Activated naive CD8-positive, alpha-beta T cell treated with anti-CD3 and anti-CD28 coated beads, Interleukin-2, amount 50 U/mL, for 16 hours (primary cell): ENCODE measurements around the gene MARK2.

Experiments used
- DNase-seq: peaks from one replicate; pipeline ENCODE4 v3.0.0-alpha.2; 2020; ENCODE audit warnings: low read depth, low spot score

MARK2 gene

DNA sequence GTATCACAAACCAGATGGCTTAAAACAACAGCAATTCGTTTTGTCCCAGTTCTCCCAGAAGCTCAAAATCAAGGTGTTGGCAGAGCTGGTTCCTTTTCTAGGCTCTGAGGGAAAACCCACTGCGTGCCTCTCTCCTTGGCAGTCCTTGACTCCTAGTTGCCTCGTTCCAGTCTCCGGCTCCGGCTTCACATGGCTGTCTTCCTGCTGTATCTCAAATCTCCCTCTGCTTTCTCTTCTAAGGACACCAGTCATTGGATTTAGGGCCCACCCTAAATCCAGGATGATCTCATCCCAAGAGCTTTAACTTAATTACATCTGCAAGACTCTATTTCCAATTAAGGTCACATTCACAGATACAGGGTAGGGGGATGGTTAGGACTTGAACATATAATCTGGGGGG lies 90.7 kb downstream of the MARK2 start:
- no peak for DNase-seq

GRCh38 chr11:63931045-63931444 lies 92.1 kb downstream of the MARK2 start:
- no peak for DNase-seq

DNA sequence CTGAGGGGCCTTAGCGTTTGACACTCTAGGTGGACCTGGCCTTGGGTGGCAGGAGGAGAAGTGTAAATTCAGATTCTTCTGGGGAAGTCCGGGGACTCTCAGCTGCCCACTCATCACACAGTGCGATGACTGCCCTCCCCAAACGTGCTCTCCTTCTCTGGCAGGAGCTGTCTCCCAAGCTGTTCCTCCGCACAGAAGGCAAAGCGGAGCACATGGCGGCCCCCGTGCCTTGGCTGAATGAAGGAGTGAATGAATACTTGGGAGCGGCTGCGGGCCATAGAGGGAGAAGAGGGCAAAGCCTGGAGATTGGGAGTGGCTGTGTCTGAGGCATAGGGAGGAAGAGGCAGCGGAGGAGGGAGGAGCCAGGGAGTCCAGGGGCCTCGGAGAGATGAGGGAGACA lies 93.0 kb downstream of the MARK2 start:
- no peak for DNase-seq

GRCh38 chr11:63933459-63933858 lies 94.5 kb downstream of the MARK2 start:
- no peak for DNase-seq

DNA sequence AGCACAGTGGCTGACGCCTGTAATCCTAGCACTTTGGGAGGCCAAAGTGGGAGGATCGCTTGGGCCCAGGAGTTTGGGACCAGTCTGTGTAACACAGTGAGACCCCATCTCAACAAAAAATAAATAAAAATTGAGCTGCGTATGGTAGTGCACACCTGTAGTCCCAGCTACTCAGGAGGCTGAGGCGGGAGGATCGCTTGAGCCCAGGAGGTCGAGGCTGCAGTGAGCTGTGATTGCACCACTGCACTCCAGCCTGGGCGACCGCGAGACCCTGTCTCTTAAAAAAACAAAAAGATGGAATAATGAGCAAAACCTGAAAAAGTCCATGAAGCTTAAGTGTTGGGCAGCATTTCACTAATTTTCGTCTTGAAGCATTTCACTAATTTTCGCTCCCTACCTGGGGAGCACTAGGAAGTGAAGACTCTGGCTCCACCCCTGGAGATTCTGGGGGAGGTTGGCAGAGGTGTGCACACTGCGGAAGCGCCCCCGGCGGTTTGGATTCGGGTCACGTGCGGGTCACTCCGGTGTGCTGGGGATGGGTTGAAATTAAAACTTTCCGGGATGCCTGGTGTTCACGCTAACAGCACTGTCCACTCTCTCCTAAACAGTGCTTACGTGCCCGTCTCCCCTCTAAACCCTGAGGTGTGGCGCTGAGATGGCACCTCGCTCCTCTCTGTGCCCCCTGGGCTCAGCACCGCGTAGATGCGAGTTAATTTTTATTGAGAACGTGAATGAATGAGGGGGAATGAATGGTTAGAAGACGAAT lies 99.0 kb downstream of the MARK2 start:
- DNase-seq, result no peak

GRCh38 chr11:63938479-63939396 lies 99.8 kb downstream of the MARK2 start, which contains the start of gene NAA40:
Gene NAA40 (plus strand): TSS chr11:63939002. CDS start chr11:63939097, 95 bp downstream.
- DNase-seq, result peak; percentile 81

DNA sequence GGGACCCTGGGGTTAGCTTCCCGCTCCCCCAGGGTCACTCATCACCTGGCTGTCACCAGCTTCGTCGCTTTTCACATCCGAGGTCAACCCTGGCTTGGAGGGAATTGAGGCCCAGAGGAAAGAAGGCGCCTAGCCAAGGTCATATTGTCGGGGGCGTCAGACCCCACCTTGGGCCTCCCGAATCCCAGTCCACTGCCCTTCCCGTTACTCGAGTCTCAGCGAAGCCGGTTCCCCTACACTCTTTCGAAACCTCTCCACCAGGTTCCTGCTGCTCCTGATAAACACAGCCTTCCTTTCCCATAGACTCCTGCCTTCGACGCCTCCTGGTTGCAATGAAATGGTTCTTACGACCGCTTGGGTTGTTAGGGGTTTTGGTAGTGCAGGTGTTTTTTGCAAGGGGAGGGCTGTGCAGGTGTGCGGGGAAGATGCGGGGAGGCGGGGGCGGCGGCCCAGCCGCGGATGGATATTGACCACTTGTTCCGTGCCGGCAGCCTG lies 100.5 kb downstream of the MARK2 start:
- no peak for DNase-seq

GRCh38 chr11:63940786-63941185 lies 101.9 kb downstream of the MARK2 start:
- no peak for DNase-seq

GRCh38 chr11:63941901-63942300 lies 103.0 kb downstream of the MARK2 start:
- DNase-seq, result no peak

DNA sequence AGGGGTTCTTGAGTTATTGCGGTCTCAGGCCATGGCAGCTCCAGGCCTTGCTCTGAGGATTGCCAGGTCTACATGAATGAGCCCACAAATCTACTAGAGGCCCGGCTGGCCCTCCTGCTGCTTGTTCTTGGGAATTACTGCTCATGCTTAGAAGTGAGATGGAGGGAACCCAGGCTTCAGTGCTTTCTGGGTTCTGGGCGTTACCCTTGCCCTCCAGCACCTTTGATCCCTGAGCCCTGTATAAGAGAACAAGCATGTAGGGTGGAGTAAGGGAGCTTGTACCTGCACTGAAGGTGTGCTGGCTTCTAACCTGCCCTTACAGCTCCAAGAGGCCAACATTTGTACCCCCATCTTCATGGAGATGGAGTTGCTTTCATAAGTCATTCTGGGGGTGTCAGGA lies 103.9 kb downstream of the MARK2 start:
- no peak for DNase-seq

- no peak for DNase-seq
Measured at GRCh38 chr11:63944987-63945386, 106.1 kb downstream of the MARK2 start.

DNA sequence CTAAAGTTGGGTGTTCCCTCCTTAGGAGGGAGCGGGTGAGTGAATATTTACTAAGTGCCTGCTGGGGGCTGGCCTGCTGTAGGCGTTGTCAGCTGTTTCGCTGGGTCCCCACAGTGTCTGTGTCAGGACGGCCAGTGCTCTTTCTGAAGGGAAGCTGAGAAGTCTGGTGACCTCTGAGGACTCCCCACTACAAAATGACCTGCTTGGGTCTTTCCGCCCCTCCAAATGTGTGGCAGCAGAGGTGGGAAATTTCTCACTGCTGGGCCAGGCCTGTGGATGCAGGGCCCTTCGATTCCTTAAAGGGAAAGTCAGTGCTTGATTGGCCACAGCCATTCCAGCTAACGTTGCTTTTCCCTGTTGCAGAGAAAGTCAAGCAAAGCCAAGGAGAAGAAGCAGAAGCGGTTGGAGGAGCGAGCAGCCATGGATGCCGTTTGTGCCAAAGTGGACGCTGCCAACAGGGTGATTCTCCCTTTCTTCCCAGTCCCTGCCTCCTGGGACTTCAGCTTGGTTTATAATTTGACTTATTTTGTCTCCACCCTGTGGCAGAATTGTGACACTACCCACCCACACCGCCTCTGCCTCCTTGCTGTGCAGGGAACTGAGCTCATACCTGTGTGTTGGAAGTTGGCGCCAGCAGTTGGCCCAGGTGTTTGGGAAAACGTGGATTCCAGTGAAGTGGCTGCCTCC lies 106.7 kb downstream of the MARK2 start:
- DNase-seq, result no peak

DNA sequence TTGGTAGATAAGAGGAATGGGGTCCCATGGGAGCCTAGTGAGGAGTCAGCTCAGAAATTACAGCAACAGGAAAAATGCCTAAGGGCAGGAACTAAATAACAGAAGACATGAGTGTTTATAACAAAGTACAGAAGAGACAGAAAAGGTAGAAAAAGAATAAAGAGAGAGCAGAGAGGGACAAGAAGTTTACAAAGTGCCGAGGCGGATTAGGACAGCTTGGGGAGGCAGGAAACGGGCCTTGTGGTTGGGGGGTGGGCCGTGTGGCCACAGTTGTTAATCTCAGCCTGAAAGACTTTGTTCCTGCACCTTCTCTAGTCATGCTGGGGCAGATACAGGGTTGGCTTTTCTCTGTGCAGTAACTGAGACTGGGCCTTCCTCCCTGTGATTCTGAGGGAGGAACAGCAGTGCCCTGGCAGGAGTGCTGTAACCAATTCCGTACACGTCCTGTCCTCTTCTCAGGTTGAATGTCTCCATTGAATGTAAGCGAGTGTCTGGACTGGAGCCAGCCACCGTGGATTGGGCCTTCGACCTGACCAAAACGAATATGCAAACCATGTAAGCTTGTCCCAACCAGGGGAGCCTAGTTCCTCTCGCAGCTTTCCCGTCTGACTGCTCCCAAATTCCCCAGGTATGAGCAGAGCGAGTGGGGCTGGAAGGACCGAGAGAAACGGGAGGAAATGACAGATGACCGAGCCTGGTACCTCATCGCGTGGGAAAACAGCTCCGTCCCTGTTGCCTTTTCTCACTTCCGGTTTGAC lies 113.0 kb downstream of the MARK2 start:
- no peak for DNase-seq

DNA sequence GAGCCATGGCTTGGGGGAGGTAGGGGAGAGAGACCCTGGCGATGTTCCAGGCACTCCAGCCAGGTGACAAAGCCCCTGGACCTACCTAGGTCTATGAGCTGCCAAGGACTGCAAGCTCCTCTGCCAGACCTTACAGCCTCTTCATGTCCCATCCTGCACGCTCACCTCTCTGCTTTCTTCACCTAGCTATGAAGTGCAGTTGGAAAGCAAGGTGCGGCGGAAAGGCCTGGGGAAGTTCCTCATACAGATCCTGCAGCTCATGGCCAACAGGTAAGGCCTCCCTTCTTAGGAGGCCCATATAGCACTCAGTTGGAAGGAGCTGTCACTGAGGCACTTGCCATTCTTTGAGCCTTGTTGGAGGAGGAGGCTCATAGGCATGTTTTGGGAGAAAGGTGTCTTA lies 113.7 kb downstream of the MARK2 start:
- DNase-seq, result no peak

- DNase-seq, result no peak
Measured at GRCh38 chr11:63958008-63958407, 119.1 kb downstream of the MARK2 start.
